A549 (cell line): ENCODE measurements around the gene HSD17B4. TPM values are rescaled to one million over a fixed set of nuclear protein-coding genes. Genes with fewer than 3 reads are reported as not detected.

Source experiments
- ATAC-seq, 2 experiments: fragments of 200-7000 bp in 1 of 2; fragments of >200 bp in 1 of 2; cut with Nextera tagmentation in 1 of 2; cut with Tn5 transposase in 1 of 2; 3 replicates each; pipeline versions ENCODE4 v1.8.0 to v1.9.1; 2018 to 2020; ENCODE audit warnings: mild to moderate bottlenecking in 1 of 2, moderate library complexity in 1 of 2
- CTCF ChIA-PET: fragments of 300-600 bp; sonication (Branson Sonifier 250); formaldehyde crosslinking; extraction: SDS; loops from one replicate; lab custom pipeline; 2021; ENCODE audit warnings: antibody characterized with exemption, inconsistent platforms; lab: Yijun Ruan, JAX
- POLR2A ChIA-PET: fragments of 350-600 bp; formaldehyde crosslinking; extraction: SDS; loops from one replicate; lab custom pipeline; 2021; ENCODE audit warnings: antibody characterized with exemption, inconsistent platforms; lab: Yijun Ruan, JAX
- DNase-seq, 2 experiments: peaks; one replicate each; pipeline versions ENCODE4 v3.0.0 to v3.0.0-alpha.2; 2011 to 2016; ENCODE audit warnings: low read depth in 1 of 2, low spot score in 1 of 2
- FAIRE-seq: peaks from 2 replicates; lab custom pipeline; 2011; peaks lifted over from hg19 to GRCh38; lab: Jason Lieb, UNC
- H3K27ac ChIP-seq, 2 experiments: fragments of >200 bp; sonication (Bioruptor Twin); formaldehyde crosslinking; 3 replicates each; pipeline ENCODE4 v1.5.1; 2016 to 2017
- H3K4me1 ChIP-seq: fragments of >200 bp; sonication (Bioruptor Twin); formaldehyde crosslinking; 3 replicates; pipeline ENCODE4 v1.6.1; 2016
- H3K4me2 ChIP-seq: fragments of >200 bp; sonication (Bioruptor Twin); formaldehyde crosslinking; 3 replicates; pipeline ENCODE4 v1.6.1; 2016
- H3K4me3 ChIP-seq: fragments of >200 bp; sonication (Bioruptor Twin); formaldehyde crosslinking; 3 replicates; pipeline ENCODE4 v1.5.1; 2016
- H3K9me3 ChIP-seq: fragments of >200 bp; sonication (Bioruptor Twin); formaldehyde crosslinking; 3 replicates; pipeline ENCODE4 v1.6.1; 2016
- CBX8 ChIP-seq: fragments of 200-600 bp; sonication (generic); IDR thresholded peaks from 2 replicates; pipeline ENCODE4 v1.6.1; 2016
- EHMT2 ChIP-seq: fragments of 200-600 bp; sonication (generic); IDR thresholded peaks from 2 replicates; pipeline ENCODE4 v1.6.1; 2016; ENCODE audit warnings: antibody characterized with exemption, low read depth, mild to moderate bottlenecking, moderate library complexity
- EP300 ChIP-seq, 2 experiments: fragments of >200 bp; sonication (Bioruptor Twin); formaldehyde crosslinking; IDR thresholded peaks; 2 replicates in 1 of 2; 3 replicates in 1 of 2; pipeline ENCODE4 v1.6.1; 2016 to 2017
- FOSB ChIP-seq: fragments of 250-450 bp; sonication (Bioruptor Pico); IDR thresholded peaks from 2 replicates; pipeline ENCODE4 v1.5.0; 2020; ENCODE audit warnings: mild to moderate bottlenecking, moderate library complexity
- FOSL2 ChIP-seq, 2 experiments: fragments of 450-650 bp in 1 of 2; fragments of >200 bp in 1 of 2; sonication (Bioruptor Twin) in 1 of 2; formaldehyde crosslinking; IDR thresholded peaks; 2 replicates each; pipeline versions ENCODE4 v1.5.0 to v1.6.1; 2016 to 2020; ENCODE audit warnings: mild to moderate bottlenecking in 1 of 2, moderate library complexity in 1 of 2
- FOXS1 ChIP-seq: fragments of 250-450 bp; sonication (Bioruptor Pico); IDR thresholded peaks from 2 replicates; pipeline ENCODE4 v1.5.0; 2020; ENCODE audit warnings: mild to moderate bottlenecking, moderate library complexity
- HDAC2 ChIP-seq: fragments of 200-600 bp; sonication (generic); IDR thresholded peaks from 2 replicates; pipeline ENCODE4 v1.6.1; 2016
- HOXA7 ChIP-seq: fragments of 250-450 bp; sonication (Bioruptor Pico); IDR thresholded peaks from 2 replicates; pipeline ENCODE4 v1.5.0; 2020; ENCODE audit warnings: mild to moderate bottlenecking, moderate library complexity
- HOXB13 ChIP-seq: fragments of 250-450 bp; sonication (Bioruptor Pico); IDR thresholded peaks from 2 replicates; pipeline ENCODE4 v1.5.0; 2020; ENCODE audit warnings: low read depth, mild to moderate bottlenecking, moderate library complexity
- MAFK ChIP-seq: fragments of 450-650 bp; IDR thresholded peaks from 2 replicates; pipeline ENCODE4 v1.6.1; 2014; ENCODE audit not compliant: partially characterized antibody
- RAD21 ChIP-seq, 2 experiments: fragments of >200 bp in 1 of 2; sonication (Bioruptor Twin) in 1 of 2; formaldehyde crosslinking in 1 of 2; IDR thresholded peaks in 1 of 2; conservative IDR thresholded peaks in 1 of 2; 2 replicates in 1 of 2; 3 replicates in 1 of 2; pipeline ENCODE4 v1.6.1; 2012 to 2018; ENCODE audit warnings: inconsistent platforms in 1 of 2
- SMC3 ChIP-seq: fragments of >200 bp; sonication (Bioruptor Twin); formaldehyde crosslinking; IDR thresholded peaks from 3 replicates; pipeline ENCODE4 v1.6.1; 2018; ENCODE audit warnings: inconsistent platforms
- ZC3H11A ChIP-seq: fragments of 450-650 bp; IDR thresholded peaks from 2 replicates; pipeline ENCODE4 v1.6.1; 2014; ENCODE audit warnings: antibody characterized with exemption, mild to moderate bottlenecking
- ZSCAN20 ChIP-seq: fragments of 250-450 bp; sonication (Bioruptor Pico); IDR thresholded peaks from 2 replicates; pipeline ENCODE4 v1.8.0; 2022; ENCODE audit warnings: mild to moderate bottlenecking, moderate library complexity
- WGBS: methylation state at CpG from one replicate; pipeline ENCODE4 v1.1.6; 2017; ENCODE audit errors: missing lambda C conversion rate; 5-methylcytosine and 5-hydroxymethylcytosine counted together
- polyA plus RNA-seq, 4 experiments: library from polyadenylated mRNA; depleted of rRNA in 3 of 4; stranded (reverse); fragments of >200 nt; fragmentation: RNase III in 1 of 4; extraction: RNeasy Plus Mini Kit Qiagen cat#74134 plus additional on column Dnase treatment in 1 of 4; gene quantifications; 2 replicates in 3 of 4; 3 replicates in 1 of 4; pipeline ENCODE4 v1.2.3, GENCODE V29; 2011 to 2017
- TF ChIP-seq, protein P1 (sequence below): fragments of >200 bp; sonication (Bioruptor Twin); formaldehyde crosslinking; IDR thresholded peaks from 3 replicates; pipeline ENCODE4 v1.6.1; 2016
- TF ChIP-seq, protein P2 (sequence below): fragments of >200 bp; sonication (Bioruptor Twin); formaldehyde crosslinking; IDR thresholded peaks from 3 replicates; pipeline ENCODE4 v1.5.1; 2016
- TF ChIP-seq, protein P3 (sequence below): fragments of 450-650 bp; IDR thresholded peaks from 2 replicates; pipeline ENCODE4 v1.6.1; 2014; ENCODE audit warnings: antibody characterized with exemption

Gene HSD17B4
- polyA plus RNA-seq, 2 of the 4 experiments (the other 2 are of a cell fraction), result 121 to 135 TPM

DNA sequence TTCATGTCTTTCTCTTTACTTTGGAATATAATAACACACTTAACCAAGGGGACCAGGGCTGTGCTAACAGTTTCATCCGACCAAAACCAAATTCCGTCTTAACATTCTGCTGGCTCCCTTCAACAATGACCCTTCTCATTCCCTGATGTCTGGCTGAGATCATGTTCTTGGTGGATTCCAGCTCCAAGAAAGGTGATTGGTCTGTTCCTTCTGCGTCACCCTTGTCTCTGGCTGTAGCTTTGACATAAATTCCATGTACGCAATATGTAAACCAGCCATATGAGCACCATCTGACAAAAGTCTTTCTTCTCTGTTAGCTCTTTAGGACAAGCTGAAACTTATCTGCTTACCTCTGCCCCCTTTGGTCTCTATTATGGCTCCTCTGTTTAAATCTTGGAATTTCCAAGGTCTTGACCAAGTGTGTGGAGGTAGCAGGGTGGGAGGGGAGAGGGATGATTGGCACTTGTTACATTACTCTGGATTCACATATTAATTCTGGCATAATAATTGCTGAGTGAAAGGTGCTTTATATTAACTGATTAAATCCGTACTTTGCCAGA is 45.7 kb upstream of the HSD17B4 start:
- FAIRE-seq, result no peak
- CTCF ChIA-PET, result interaction anchor here (0.6 to 8.9 kb wide), 2 partner anchors 332 to 420 kb away, joined by 4 to 173 read pairs; partner anchors contain the start of gene DTWD2

DNA sequence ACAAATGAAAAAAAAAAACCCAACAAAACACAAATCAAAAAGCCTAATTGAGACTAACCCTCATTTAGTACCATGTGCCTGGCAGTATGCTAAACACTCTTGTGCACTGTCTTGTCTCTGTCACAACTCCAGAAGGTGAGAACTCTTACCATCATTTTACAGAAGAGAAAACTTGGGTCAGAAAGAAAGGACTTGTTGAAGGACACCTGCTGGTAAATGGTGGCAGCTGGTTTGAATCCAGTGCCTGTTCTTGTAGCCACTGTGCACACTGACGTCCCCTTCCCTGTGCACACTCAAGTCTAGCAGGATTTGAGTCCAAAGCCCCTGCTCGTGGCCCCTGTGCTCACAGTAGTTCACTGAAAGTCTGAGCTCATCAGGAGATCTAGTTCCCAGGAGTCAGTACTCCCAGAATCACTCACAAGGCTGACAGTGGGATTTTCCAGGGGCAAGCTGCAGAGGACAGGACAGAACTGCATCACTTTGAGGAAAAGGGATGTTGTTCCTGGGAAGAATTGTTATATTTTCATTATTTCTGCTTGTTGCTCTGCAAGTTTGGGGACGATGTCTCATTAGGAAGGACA is 43.0 kb upstream of the HSD17B4 start:
- CTCF ChIA-PET, result interaction anchor here (0.6 to 8.9 kb wide), 5 partner anchors 62 to 422 kb away, joined by 3 to 173 read pairs (median 40); partner anchors contain the start of gene DTWD2
- Histone ChIP-seq H3K27ac (no peak overlapping the region), H3K4me2 (no peak overlapping the region), H3K4me1 (peaks cover 14% of the 10 kb centered on the region; the same call in 2 of the 3 replicates), H3K9me3 (no peaks in the 10 kb centered on the region)
- FAIRE-seq (no peak), ATAC-seq (no peak), DNase-seq (peak in 1 of 2 experiments; percentile 14)
- POLR2A ChIA-PET, result no interaction called here
- WGBS, result 31% methylated on average over 3 of the region's 3 CpGs
- TF ChIP-seq ZSCAN20 (CRISPR knock-in tag), result no peak
- TF ChIP-seq FOSL2 (IDR thresholded peaks at IDR 0.05), result no peak
- no peak for TF ChIP-seq FOSL2 (CRISPR knock-in tag; IDR thresholded peaks at IDR 0.05)
- TF ChIP-seq FOSB (CRISPR knock-in tag), result no peak
- no peak for TF ChIP-seq FOXS1 (CRISPR knock-in tag)
- TF ChIP-seq CBX8, result no peak
- no peak for TF ChIP-seq EHMT2
- TF ChIP-seq, all 56 proteins: peak for 0
- no peak overlapping the region for H3K4me3 ChIP-seq

More for the DNA sequence above, 45.7 kb upstream of the HSD17B4 start:
- H3K27ac ChIP-seq, result no peak overlapping the region
- POLR2A ChIA-PET, result no interaction called here
- no peak for TF ChIP-seq HDAC2
- TF ChIP-seq FOSB (CRISPR knock-in tag), result no peak
- TF ChIP-seq MAFK, result no peak
- no peak for TF ChIP-seq ZC3H11A
- TF ChIP-seq, all 56 proteins: peak for 0
- WGBS, result 87% methylated on average over 5 of the region's 5 CpGs
- ATAC-seq (no peak), DNase-seq (no peak)
- no peak overlapping the region for H3K4me2 ChIP-seq
- no peak overlapping the region for H3K4me3 ChIP-seq
- H3K9me3 ChIP-seq, result no peaks in the 10 kb centered on the region
- H3K4me1 ChIP-seq, result peaks cover 5% of the 10 kb centered on the region; the same call in 2 of the 3 replicates

DNA sequence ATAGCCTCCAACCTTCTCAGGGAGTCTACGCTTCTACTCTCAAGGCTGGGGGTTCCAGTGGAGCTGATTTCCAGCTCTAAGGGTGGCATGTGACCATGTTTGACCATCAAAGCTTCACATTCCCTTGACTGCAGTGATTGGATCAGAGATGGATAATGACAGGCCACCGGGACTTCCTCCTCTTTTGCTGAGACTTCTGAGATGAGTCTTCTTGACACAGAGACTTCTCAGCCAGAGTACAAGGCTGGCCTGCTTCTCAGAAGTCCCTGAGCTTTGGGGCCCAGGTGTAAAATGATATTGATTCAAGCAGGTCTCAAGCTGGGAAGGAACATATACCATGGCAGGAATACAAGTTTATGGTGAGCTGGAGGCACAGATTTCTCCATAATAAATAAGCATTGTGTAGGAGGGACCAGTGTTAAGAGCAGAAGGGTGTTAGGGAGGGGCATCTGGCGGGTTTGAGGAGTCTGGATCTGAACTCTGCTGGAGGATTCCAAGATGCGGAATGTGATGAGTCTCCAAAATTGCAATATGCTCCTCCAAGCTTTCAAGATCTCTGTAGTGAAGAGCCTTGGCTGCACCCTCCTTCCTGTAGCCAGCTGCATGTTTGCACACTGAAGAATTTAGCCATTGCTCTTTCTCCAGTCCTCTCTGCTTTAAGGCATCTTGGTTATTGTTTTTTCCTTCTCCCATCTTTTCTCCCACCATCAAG is 41.7 kb upstream of the HSD17B4 start:
- no peak for FAIRE-seq
- H3K4me2 ChIP-seq, result no peak overlapping the region

DNA sequence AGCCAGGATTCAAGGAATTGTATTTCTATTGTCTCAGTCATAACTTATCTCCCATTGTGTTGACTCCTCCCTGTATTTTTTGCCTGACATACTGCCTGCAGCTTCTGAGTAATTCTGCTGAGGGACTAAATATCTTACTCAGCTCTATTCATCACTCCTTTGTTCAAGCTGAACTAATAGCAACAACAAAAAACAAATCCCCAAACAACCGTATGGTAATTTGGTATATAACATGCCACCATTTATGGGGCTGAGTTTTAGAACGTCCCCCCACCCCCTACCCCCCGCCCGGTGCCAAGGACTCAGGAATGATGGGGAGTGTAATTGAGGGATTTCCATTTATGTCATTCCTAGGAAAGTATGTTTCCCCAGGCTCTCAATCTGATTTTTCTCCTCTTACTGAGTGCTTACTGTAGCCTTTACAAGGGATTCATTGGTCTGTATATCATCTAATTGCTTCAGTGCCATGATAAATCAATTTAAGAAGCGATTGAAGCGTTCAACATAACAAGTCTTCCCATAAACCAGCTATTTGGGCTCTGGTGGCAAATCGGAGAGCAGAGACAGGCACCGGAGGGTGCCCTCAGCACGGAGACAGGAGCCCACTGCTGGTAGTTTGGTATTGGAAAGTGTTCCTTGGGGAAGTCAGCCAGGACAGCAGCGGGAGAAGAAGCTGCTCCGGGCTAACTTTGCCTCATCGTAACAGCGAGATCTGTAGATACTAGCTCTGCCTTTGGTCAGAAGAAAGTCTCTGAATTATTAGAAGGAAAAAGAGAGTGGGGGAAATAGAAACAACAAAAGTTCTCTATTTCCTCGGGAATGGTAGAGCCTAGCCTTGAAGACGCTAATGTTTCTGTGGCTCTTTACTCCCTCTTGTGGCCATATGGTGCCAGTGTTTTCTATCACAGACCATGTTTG is 40.7 kb upstream of the HSD17B4 start:
- WGBS, result 7% methylated on average over 15 of the region's 15 CpGs
- TF ChIP-seq SMC3, result peak; percentile 93
- no peak for TF ChIP-seq CBX8
- peak; percentile 94 to 97 for TF ChIP-seq RAD21 (conservative IDR thresholded peaks at IDR 0.05 in 1 of 2, IDR thresholded peaks at IDR 0.05 in 1 of 2)
- TF ChIP-seq, protein P1, sequence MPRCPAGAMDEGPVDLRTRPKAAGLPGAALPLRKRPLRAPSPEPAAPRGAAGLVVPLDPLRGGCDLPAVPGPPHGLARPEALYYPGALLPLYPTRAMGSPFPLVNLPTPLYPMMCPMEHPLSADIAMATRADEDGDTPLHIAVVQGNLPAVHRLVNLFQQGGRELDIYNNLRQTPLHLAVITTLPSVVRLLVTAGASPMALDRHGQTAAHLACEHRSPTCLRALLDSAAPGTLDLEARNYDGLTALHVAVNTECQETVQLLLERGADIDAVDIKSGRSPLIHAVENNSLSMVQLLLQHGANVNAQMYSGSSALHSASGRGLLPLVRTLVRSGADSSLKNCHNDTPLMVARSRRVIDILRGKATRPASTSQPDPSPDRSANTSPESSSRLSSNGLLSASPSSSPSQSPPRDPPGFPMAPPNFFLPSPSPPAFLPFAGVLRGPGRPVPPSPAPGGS, result no peak
- no peak for TF ChIP-seq HOXA7 (CRISPR knock-in tag)
- peak; percentile 51 for TF ChIP-seq MAFK
- TF ChIP-seq HOXB13, result no peak
- TF ChIP-seq, protein P2, sequence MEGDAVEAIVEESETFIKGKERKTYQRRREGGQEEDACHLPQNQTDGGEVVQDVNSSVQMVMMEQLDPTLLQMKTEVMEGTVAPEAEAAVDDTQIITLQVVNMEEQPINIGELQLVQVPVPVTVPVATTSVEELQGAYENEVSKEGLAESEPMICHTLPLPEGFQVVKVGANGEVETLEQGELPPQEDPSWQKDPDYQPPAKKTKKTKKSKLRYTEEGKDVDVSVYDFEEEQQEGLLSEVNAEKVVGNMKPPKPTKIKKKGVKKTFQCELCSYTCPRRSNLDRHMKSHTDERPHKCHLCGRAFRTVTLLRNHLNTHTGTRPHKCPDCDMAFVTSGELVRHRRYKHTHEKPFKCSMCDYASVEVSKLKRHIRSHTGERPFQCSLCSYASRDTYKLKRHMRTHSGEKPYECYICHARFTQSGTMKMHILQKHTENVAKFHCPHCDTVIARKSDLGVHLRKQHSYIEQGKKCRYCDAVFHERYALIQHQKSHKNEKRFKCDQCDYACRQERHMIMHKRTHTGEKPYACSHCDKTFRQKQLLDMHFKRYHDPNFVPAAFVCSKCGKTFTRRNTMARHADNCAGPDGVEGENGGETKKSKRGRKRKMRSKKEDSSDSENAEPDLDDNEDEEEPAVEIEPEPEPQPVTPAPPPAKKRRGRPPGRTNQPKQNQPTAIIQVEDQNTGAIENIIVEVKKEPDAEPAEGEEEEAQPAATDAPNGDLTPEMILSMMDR, result peak; percentile 99

More for the DNA sequence above, 41.7 kb upstream of the HSD17B4 start:
- CTCF ChIA-PET, result interaction anchor here (0.7 to 8.9 kb wide), 28 partner anchors 8 to 618 kb away, joined by 3 to 173 read pairs (median 8); partner anchors contain the start of gene DTWD2
- no peak overlapping the region for H3K27ac ChIP-seq
- TF ChIP-seq, protein P3, sequence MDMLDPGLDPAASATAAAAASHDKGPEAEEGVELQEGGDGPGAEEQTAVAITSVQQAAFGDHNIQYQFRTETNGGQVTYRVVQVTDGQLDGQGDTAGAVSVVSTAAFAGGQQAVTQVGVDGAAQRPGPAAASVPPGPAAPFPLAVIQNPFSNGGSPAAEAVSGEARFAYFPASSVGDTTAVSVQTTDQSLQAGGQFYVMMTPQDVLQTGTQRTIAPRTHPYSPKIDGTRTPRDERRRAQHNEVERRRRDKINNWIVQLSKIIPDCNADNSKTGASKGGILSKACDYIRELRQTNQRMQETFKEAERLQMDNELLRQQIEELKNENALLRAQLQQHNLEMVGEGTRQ, result no peak
- no peak for TF ChIP-seq EP300 (IDR thresholded peaks at IDR 0.05)
- TF ChIP-seq, all 56 proteins: peak for 0
- H3K4me1 ChIP-seq, result peaks cover 14% of the 10 kb centered on the region; the same call in 2 of the 3 replicates
- ATAC-seq (no peak), DNase-seq (no peak)
- no peak overlapping the region for H3K4me3 ChIP-seq
- 89% methylated on average over 4 of the region's 4 CpGs for WGBS
- POLR2A ChIA-PET, result interaction anchor here (2.4 to 3.3 kb wide), 2 partner anchors 340 to 423 kb away, joined by 11 to 22 read pairs; partner anchors contain the start of genes DMXL1 and DTWD2
- H3K9me3 ChIP-seq, result no peaks in the 10 kb centered on the region

More for the DNA sequence above, 40.7 kb upstream of the HSD17B4 start:
- POLR2A ChIA-PET, result interaction anchor here (2.0 to 3.3 kb wide), 3 partner anchors 144 to 424 kb away, joined by 5 to 22 read pairs (median 11); partner anchors contain the start of genes DMXL1 and DTWD2
- DNase-seq (peak; percentile 67 to 78), FAIRE-seq (peak; percentile 88), ATAC-seq (peak; percentile 97 to 98)
- peak overlapping the region; percentile 49 for H3K4me3 ChIP-seq
- peaks cover 14% of the 10 kb centered on the region; the same call in 2 of the 3 replicates for H3K4me1 ChIP-seq
- peak overlapping the region; percentile 73 to 85 for H3K27ac ChIP-seq
- CTCF ChIA-PET, result interaction anchor here (0.6 to 8.9 kb wide), 93 partner anchors 11 to 619 kb away, joined by 3 to 173 read pairs (median 5); partner anchors contain the start of genes DMXL1, DTWD2, HSD17B4 and TNFAIP8
- H3K9me3 ChIP-seq, result no peaks in the 10 kb centered on the region
- H3K4me2 ChIP-seq, result peak overlapping the region; percentile 80
